Spleen (tissue), 7 donors: Measurements from ENCODE around the gene TSHR.

ENCODE experiments used
- POLR2AphosphoS5 ChIP-seq, 3 donors: sonication (generic); formaldehyde crosslinking; IDR thresholded peaks; one replicate each; pipeline ENCODE4 v1.5.1; 2017; ENCODE audit warnings: antibody characterized with exemption in 3 of 3
- TF ChIP-seq, protein P1 (sequence below), 11 experiments: fragments of 200-600 bp in 7 of 11; fragments of 450-650 bp in 4 of 11; sonication (generic) in 4 of 11; IDR thresholded peaks in 8 of 11; conservative IDR thresholded peaks in 3 of 11; 1 replicate in 7 of 11; 2 replicates in 4 of 11; pipeline versions ENCODE4 v1.4.0 to v1.8.0; 2016 to 2021; ENCODE audit warnings: antibody characterized with exemption in 11 of 11, inconsistent platforms in 4 of 11, mild to moderate bottlenecking in 1 of 11
- donor health status: DM: no; HTN: no; CAD: no; lungs with moderate emphysema.
- donor health status: DM: no; HTN: no; CAD: no.
- donor health status: DM: no; HTN: no; CAD: no.

DNA sequence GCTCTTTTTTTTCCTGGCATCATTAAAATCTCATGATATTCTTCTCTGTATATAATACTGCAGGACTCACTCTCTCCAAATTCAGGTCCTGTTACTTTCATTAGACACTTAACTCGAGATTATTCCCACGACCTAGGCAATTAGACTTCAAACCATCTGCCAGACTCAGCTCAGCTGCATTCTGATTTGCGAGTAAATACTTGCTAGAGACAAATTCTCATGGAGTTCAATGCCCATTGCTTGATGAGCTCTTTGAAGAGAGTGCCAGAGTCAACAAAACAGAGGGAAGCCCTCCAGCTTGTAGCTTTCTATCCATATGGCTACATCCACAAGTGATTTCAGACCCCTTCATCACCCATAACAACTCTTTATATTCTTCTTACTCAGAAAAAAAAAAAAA lies 177.0 kb downstream of the TSHR start:
- TF ChIP-seq, protein P1, sequence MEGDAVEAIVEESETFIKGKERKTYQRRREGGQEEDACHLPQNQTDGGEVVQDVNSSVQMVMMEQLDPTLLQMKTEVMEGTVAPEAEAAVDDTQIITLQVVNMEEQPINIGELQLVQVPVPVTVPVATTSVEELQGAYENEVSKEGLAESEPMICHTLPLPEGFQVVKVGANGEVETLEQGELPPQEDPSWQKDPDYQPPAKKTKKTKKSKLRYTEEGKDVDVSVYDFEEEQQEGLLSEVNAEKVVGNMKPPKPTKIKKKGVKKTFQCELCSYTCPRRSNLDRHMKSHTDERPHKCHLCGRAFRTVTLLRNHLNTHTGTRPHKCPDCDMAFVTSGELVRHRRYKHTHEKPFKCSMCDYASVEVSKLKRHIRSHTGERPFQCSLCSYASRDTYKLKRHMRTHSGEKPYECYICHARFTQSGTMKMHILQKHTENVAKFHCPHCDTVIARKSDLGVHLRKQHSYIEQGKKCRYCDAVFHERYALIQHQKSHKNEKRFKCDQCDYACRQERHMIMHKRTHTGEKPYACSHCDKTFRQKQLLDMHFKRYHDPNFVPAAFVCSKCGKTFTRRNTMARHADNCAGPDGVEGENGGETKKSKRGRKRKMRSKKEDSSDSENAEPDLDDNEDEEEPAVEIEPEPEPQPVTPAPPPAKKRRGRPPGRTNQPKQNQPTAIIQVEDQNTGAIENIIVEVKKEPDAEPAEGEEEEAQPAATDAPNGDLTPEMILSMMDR (IDR thresholded peaks at IDR 0.05 in 8 of 11, conservative IDR thresholded peaks at IDR 0.05 in 3 of 11) = no peak
- TF ChIP-seq POLR2AphosphoS5 (IDR thresholded peaks at IDR 0.05) = no peak
